K562 (cell line): Measurements from ENCODE around the gene F8A1. TPM values are rescaled to one million over a fixed set of nuclear protein-coding genes. Genes with fewer than 3 reads are reported as not detected.

ENCODE experiments used
- ARID2 ChIP-seq: fragments of 450-650 bp; IDR thresholded peaks from 2 replicates; pipeline ENCODE4 v1.6.1; 2017; ENCODE audit warnings: antibody characterized with exemption, mild to moderate bottlenecking
- ARID3A ChIP-seq: IDR thresholded peaks from 2 replicates; pipeline ENCODE4 v1.6.1; 2012; ENCODE audit warnings: low read depth, low read length, improper control_type of control experiment, borderline replicate concordance
- CSDE1 ChIP-seq, 2 experiments: fragments of 450-650 bp; IDR thresholded peaks; 2 replicates each; pipeline ENCODE4 v1.6.1; 2016; ENCODE audit warnings: mild to moderate bottlenecking in 1 of 2
- DEAF1 ChIP-seq: fragments of 450-650 bp; formaldehyde crosslinking; IDR thresholded peaks from 2 replicates; pipeline ENCODE4 v1.4.0; 2020; ENCODE audit warnings: mild to moderate bottlenecking, moderate library complexity
- KDM5B ChIP-seq: fragments of 200-600 bp; sonication (generic); IDR thresholded peaks from 2 replicates; pipeline ENCODE4 v1.6.1; 2012; ENCODE audit warnings: low read depth, mild to moderate bottlenecking, moderate library complexity, low read length, control low read depth, inconsistent platforms; ENCODE audit not compliant: insufficient replicate concordance
- KLF1 ChIP-seq: fragments of 450-650 bp; IDR thresholded peaks from 2 replicates; pipeline ENCODE4 v1.6.1; 2016; ENCODE audit warnings: missing genetic modification characterization, missing compliant biosample characterization
- KLF16 ChIP-seq: IDR thresholded peaks from 2 replicates; pipeline ENCODE4 v1.6.1; 2016; ENCODE audit warnings: antibody characterized with exemption
- MITF ChIP-seq: IDR thresholded peaks from 2 replicates; pipeline ENCODE4 v1.6.1; 2014; ENCODE audit warnings: antibody characterized with exemption
- MYC ChIP-seq, 2 experiments: fragments of 250-450 bp in 1 of 2; sonication (Bioruptor Pico) in 1 of 2; IDR thresholded peaks; 2 replicates each; pipeline versions ENCODE4 v1.5.1 to v1.6.1; 2012 to 2021; ENCODE audit warnings: low read depth in 2 of 2, borderline replicate concordance in 1 of 2, improper control_type of control experiment in 1 of 2, low read length in 1 of 2, mild to moderate bottlenecking in 1 of 2, moderate library complexity in 1 of 2
- OTX1 ChIP-seq: fragments of 450-650 bp; formaldehyde crosslinking; IDR thresholded peaks from 2 replicates; pipeline ENCODE4 v1.4.0; 2022; ENCODE audit warnings: mild to moderate bottlenecking
- PTRF ChIP-seq: fragments of 450-650 bp; IDR thresholded peaks from 2 replicates; pipeline ENCODE4 v1.6.1; 2016; ENCODE audit warnings: mild to moderate bottlenecking, missing genetic modification characterization, missing compliant biosample characterization
- RBM14 ChIP-seq: fragments of 200-400 bp; formaldehyde crosslinking; IDR thresholded peaks from 2 replicates; pipeline ENCODE4 v1.6.1; 2018; ENCODE audit warnings: low read depth, mild to moderate bottlenecking, low read length, moderate library complexity, borderline replicate concordance; ENCODE audit not compliant: insufficient read depth
- RFX7 ChIP-seq: fragments of 250-450 bp; sonication (Bioruptor Pico); IDR thresholded peaks from 2 replicates; pipeline ENCODE4 v1.5.1; 2021; ENCODE audit warnings: mild to moderate bottlenecking
- SP1 ChIP-seq: sonication (generic); formaldehyde crosslinking; IDR thresholded peaks from 2 replicates; pipeline ENCODE4 v1.8.1; 2022; ENCODE audit warnings: mild to moderate bottlenecking, missing genetic modification reagents
- ZBTB5 ChIP-seq: fragments of 450-650 bp; IDR thresholded peaks from 2 replicates; pipeline ENCODE4 v1.6.1; 2017; ENCODE audit warnings: antibody characterized with exemption
- ZNF23 ChIP-seq: fragments of 250-450 bp; sonication (Bioruptor Pico); IDR thresholded peaks from 2 replicates; pipeline ENCODE4 v1.4.0; 2020; ENCODE audit warnings: mild to moderate bottlenecking
- ZNF41 ChIP-seq: fragments of 250-450 bp; sonication (Bioruptor Pico); conservative IDR thresholded peaks from 2 replicates; pipeline ENCODE4 v1.4.0; 2020; ENCODE audit warnings: mild to moderate bottlenecking
- ZNF551 ChIP-seq: fragments of 250-450 bp; sonication (Bioruptor Pico); IDR thresholded peaks from 2 replicates; pipeline ENCODE4 v1.5.0; 2021; ENCODE audit warnings: mild to moderate bottlenecking, moderate library complexity
- ZNF586 ChIP-seq: fragments of 450-650 bp; formaldehyde crosslinking; conservative IDR thresholded peaks from 2 replicates; pipeline ENCODE4 v1.4.0; 2020; ENCODE audit warnings: mild to moderate bottlenecking, moderate library complexity
- ZNF707 ChIP-seq: fragments of 250-450 bp; sonication (Bioruptor Pico); conservative IDR thresholded peaks from 2 replicates; pipeline ENCODE4 v1.8.0; 2022; ENCODE audit warnings: inconsistent platforms, mild to moderate bottlenecking, moderate library complexity
- polyA plus RNA-seq, 8 experiments: library from polyadenylated mRNA; depleted of rRNA in 4 of 8; stranded (reverse) in 5 of 8; unstranded in 3 of 8; fragments of >200 nt; fragmentation: Nextera tagmentation in 2 of 8; fragmentation: Illumina TruSeq in 1 of 8; extraction: Ambion mirVana in 2 of 8; extraction: Trizol in 1 of 8; gene quantifications; 2 replicates each; pipeline versions ENCODE4 v1.2.1 to v1.2.3, GENCODE V29; 2011 to 2014; ENCODE audit warnings: inconsistent platforms in 1 of 8, missing spikeins in 1 of 8
- total RNA-seq, 7 experiments: library from RNA; depleted of rRNA in 6 of 7; stranded (reverse); fragments of >200 nt in 6 of 7; fragmentation: Illumina TruSeq in 2 of 7; extraction: Trizol in 2 of 7; gene quantifications; 2 replicates each; pipeline versions ENCODE4 v1.2.1 to v1.2.3, GENCODE V29; 2011 to 2021; ENCODE audit warnings: low replicate concordance in 1 of 7

The F8A1 gene
- total and polyA plus RNA-seq, 9 of the 15 experiments (the other 6 are each of a cell fraction or from before 2014, with no cell fraction given) = 0.11 to 0.27 TPM; not detected in 7

- TF ChIP-seq ARID2 (0 out of 2 replicates have a peak, but pooled peaks have one; percentile 26), KLF16 (peak; percentile 18; the same call in 1 of the 2 replicates), KLF1 (tag) (no peak), RBM14 (no peak), DEAF1 (CRISPR knock-in tag) (peak; percentile 77), ZNF707 (no peak), OTX1 (CRISPR knock-in tag) (no peak), SP1 (CRISPR knock-in tag) (no peak), ZNF551 (CRISPR knock-in tag) (no peak), ZNF23 (no peak), ZNF41 (CRISPR knock-in tag) (no peak), CSDE1 (IDR thresholded peaks at IDR 0.05) (no peak), KDM5B (no peak), ARID3A (peak; percentile 79; the same call in 1 of the 2 replicates), ZNF586 (CRISPR knock-in tag) (no peak), MYC (IDR thresholded peaks at IDR 0.05; ENCODE audit: low read depth, low read length) (no peak), MYC (CRISPR knock-in tag; IDR thresholded peaks at IDR 0.05; ENCODE audit: borderline replicate concordance, low read depth) (no peak), MITF (no peak), PTRF (tag) (no peak), ZBTB5 (no peak), RFX7 (CRISPR knock-in tag) (no peak)
Observed at GRCh38 chrX:154840856-154841255, 45.3 kb upstream of the F8A1 start (continued).
